ENCODE data around the gene CARMIL3.

GRCh38 chr14:24054324-24054641 is 2.5 kb downstream of the CARMIL3 start:
- TF ChIP-seq POLR2A (IDR thresholded peaks at IDR 0.05; ENCODE audit: low read length) (no peak), GATA1 (IDR thresholded peaks at IDR 0.05; ENCODE audit: low read depth, low read length) (no peak)
